Right lobe of liver (tissue), 4 donors: ENCODE data around the gene PML.

ENCODE experiments used
- POLR2A ChIP-seq: fragments of 450-650 bp; IDR thresholded peaks from one replicate; pipeline ENCODE4 v1.6.1; 2017; ENCODE audit warnings: antibody characterized with exemption, mild to moderate bottlenecking
- TF ChIP-seq, protein P1 (sequence below), 4 donors: fragments of 200-600 bp in 3 of 4; fragments of 450-650 bp in 1 of 4; IDR thresholded peaks; one replicate each; pipeline versions ENCODE4 v1.5.1 to v1.8.0; 2016 to 2022; ENCODE audit warnings: antibody characterized with exemption in 4 of 4, mild to moderate bottlenecking in 2 of 4
- donor health status: DM: no; HTN: no; CAD: no.
- donor health status: DM: no; HTN: no; CAD: no.
- donor health status: DM: no; HTN: yes; CAD: no.

DNA sequence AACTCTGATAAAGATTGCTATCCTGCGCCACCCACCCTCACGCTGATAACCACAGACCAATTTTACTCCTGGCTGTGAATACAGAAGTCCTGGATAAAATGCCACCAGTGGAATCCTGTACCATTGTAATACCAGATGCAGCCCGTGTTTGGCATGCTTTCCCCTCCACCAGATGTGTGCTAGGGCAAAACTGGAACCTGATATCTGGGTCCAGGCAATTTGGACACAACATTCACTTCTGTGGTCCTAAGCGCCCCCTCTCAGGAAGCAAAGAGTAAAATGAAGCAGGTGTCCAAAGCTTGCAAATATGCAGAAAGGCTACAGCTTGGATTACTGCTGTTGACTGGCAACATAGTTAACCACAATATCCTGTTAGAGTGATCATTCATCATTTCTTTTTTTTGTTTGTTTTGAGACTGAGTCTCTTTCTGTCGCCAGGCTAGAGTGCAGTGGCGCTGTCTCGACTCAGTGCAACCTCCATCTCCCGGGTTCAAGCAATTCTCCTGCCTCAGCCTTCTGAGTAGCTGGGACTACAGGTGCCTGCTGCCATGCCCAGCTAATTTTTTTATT, 35.4 kb upstream of the PML start:
- TF ChIP-seq, protein P1, sequence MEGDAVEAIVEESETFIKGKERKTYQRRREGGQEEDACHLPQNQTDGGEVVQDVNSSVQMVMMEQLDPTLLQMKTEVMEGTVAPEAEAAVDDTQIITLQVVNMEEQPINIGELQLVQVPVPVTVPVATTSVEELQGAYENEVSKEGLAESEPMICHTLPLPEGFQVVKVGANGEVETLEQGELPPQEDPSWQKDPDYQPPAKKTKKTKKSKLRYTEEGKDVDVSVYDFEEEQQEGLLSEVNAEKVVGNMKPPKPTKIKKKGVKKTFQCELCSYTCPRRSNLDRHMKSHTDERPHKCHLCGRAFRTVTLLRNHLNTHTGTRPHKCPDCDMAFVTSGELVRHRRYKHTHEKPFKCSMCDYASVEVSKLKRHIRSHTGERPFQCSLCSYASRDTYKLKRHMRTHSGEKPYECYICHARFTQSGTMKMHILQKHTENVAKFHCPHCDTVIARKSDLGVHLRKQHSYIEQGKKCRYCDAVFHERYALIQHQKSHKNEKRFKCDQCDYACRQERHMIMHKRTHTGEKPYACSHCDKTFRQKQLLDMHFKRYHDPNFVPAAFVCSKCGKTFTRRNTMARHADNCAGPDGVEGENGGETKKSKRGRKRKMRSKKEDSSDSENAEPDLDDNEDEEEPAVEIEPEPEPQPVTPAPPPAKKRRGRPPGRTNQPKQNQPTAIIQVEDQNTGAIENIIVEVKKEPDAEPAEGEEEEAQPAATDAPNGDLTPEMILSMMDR (IDR thresholded peaks at IDR 0.05), result no peak
- TF ChIP-seq POLR2A, result no peak
